Measurements from ENCODE around the gene HIBADH.
A peak's percentile ranks its signal among the peaks of the same experiment; 100 is the strongest.

The HIBADH gene

DNA sequence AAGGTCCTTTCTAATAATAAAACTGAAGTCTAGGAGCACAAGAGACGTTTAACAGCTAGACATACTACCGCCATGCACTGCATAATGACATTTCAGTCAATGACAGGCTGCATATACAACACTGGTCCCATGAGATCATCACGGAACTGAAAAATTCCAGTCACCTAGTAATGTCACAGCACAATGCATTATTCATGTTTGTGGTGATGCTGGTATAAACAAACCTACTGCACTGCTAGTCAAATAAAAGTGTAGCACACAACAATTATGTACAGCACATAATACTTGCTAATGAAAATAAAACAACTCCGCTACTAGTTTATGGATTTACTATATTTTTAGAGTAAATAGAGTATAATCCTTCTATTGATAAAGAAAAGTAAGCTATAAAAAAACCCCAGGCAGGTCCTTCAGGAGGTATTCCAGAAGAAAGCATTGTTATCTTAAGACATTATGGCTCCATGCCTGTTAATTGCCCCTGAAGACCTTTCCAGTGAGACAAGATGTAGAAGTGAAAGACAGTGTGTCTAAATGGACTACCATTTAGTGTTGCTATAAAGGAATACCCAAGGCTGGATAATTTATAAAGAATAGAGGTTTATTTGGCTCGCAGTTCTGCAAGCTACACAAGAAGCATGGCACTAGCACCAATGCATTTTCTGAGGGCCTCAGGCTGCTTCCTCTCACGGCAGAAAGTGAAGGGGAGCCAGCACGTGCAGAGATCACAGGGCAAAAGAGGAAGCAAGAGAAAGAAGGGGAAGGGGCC, 47.1 kb downstream of the HIBADH start:
- Histone ChIP-seq H3K4me1 (ENCODE audit: control insufficient read depth, insufficient read depth, low read length, unreplicated experiment) (no peaks in the 10 kb centered on the region), H3K4me3 (ENCODE audit: low read depth, low read length) (no peak overlapping the region), H3K36me3 (ENCODE audit: insufficient read depth, low read length) (peaks cover 21% of the 10 kb centered on the region), H3K27me3 (ENCODE audit: insufficient read depth, low read length) (no peaks in the 10 kb centered on the region), H2AFZ (ENCODE audit: low read length, unreplicated experiment) (no peak overlapping the region), H3K79me2 (ENCODE audit: control insufficient read depth, insufficient read depth, low read length, unreplicated experiment) (no peaks in the 10 kb centered on the region), H3K27ac (ENCODE audit: low read depth, low read length) (no peak overlapping the region)

DNA sequence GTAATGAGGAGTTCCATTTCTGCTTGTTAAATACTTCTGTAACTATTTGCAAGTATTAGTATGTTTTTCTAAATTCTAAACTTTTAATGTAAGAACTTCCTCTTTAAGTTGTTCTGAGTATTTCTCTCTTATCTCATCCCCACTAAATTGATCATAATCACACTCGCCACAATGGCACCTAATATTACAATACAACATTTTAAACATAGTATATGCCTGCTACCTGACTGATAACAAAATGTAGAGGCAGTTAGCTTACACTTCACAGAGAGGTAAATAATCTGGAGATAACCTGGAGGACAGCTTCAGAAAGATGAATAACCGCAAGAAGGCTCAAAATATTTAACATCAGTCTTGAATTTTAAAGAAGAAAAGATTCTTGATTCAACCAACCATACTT, 48.6 kb downstream of the HIBADH start:
- Histone ChIP-seq H3K36me3 (ENCODE audit: insufficient read depth, low read length) (peaks cover 9% of the 10 kb centered on the region; the same call in 1 of the 2 replicates), H3K27me3 (ENCODE audit: insufficient read depth, low read length) (no peaks in the 10 kb centered on the region), H3K4me3 (ENCODE audit: low read depth, low read length) (no peak overlapping the region), H3K27ac (ENCODE audit: low read depth, low read length) (no peak overlapping the region), H2AFZ (ENCODE audit: low read length, unreplicated experiment) (no peak overlapping the region), H3K4me1 (ENCODE audit: control insufficient read depth, insufficient read depth, low read length, unreplicated experiment) (peaks cover 3% of the 10 kb centered on the region), H3K79me2 (ENCODE audit: control insufficient read depth, insufficient read depth, low read length, unreplicated experiment) (no peaks in the 10 kb centered on the region)

DNA sequence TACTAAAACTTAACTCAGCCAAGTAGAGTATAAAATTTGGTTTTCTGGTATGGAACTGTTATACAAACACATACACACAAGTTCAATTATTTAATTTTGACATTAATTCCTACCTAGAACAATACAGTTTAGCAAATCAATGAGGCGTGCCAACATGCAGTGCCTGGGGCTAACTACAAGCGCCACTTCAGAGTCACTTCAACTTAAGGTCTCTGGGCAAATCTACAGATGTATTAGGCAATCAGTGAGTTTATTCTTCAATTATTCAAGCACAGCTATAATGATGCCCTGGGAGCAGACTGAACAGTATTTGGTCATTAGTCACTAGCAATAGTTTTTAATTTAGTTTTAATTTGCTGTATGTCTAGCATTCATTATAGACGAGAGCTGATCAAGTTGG, 51.6 kb downstream of the HIBADH start:
- no peaks in the 10 kb centered on the region for H3K36me3 ChIP-seq (ENCODE audit: insufficient read depth, low read length)
- no peak overlapping the region for H3K4me3 ChIP-seq (ENCODE audit: low read depth, low read length)
- H3K79me2 ChIP-seq (ENCODE audit: control insufficient read depth, insufficient read depth, low read length, unreplicated experiment) = no peaks in the 10 kb centered on the region
- H3K27me3 ChIP-seq (ENCODE audit: insufficient read depth, low read length) = no peaks in the 10 kb centered on the region
- no peak overlapping the region for H3K27ac ChIP-seq (ENCODE audit: low read depth, low read length)
- H2AFZ ChIP-seq (ENCODE audit: low read length, unreplicated experiment) = no peak overlapping the region
- H3K4me1 ChIP-seq (ENCODE audit: control insufficient read depth, insufficient read depth, low read length, unreplicated experiment) = peaks cover 28% of the 10 kb centered on the region

DNA sequence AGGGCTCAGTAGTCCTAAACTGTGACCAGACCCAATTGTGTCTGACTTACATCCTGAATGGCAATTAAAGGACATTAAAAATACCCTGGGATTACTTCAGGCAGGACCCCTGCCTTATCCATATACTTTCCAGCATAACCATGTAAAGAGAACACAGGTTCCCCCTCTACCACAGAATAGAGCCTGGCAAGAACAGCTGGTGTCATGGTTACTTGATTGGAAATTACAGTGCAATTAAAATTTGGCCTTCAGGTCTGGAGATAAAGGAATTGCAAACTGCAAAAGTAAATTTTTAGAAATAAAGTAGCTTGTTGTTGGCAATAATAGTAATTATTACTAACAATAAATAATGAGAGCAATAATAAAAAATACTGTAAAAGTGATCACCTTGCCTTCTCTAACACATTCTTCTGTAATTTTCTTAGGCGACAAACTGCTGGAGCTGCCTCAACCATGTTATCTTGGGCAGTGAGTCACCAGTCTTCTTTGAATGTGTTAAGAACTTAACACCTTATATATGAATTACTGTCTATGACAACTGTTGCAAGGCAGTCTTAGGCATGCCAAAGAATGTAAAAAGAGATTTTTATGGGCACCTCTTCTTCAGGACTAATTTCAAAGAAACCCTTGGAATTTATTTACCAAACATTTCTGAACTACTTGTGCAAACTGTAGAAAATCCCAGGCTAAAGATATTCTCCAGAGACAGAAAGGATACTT, 53.7 kb downstream of the HIBADH start:
- no peaks in the 10 kb centered on the region for H3K27me3 ChIP-seq (ENCODE audit: insufficient read depth, low read length)
- no peaks in the 10 kb centered on the region for H3K79me2 ChIP-seq (ENCODE audit: control insufficient read depth, insufficient read depth, low read length, unreplicated experiment)
- H3K36me3 ChIP-seq (ENCODE audit: insufficient read depth, low read length) = no peaks in the 10 kb centered on the region
- H3K4me3 ChIP-seq (ENCODE audit: low read depth, low read length) = no peak overlapping the region
- H3K27ac ChIP-seq (ENCODE audit: low read depth, low read length) = no peak overlapping the region
- H2AFZ ChIP-seq (ENCODE audit: low read length, unreplicated experiment) = no peak overlapping the region
- peaks cover 40% of the 10 kb centered on the region for H3K4me1 ChIP-seq (ENCODE audit: control insufficient read depth, insufficient read depth, low read length, unreplicated experiment)

DNA sequence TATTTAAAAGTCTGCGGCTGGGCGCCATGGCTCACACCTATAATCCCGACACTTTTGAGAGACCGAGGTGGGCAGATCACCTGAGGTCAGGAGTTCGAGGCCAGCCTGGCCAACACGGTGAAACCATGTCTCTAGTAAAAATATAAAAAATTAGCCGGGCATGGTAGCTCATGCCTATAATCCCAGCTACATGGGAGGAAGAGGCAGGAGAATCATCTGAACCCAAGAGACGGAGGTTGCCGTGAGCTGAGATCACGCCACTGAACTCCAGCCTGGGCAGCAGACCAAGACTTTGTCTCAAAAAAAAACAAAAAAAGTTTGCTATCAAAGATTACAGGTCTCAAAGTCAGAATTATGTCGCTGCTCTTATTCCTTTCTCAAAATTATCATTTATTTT, 55.5 kb downstream of the HIBADH start:
- H2AFZ ChIP-seq (ENCODE audit: low read length, unreplicated experiment) = no peak overlapping the region
- peak overlapping the region; percentile 64; the same call in 1 of the 2 replicates for H3K27ac ChIP-seq (ENCODE audit: low read depth, low read length)
- H3K79me2 ChIP-seq (ENCODE audit: control insufficient read depth, insufficient read depth, low read length, unreplicated experiment) = no peaks in the 10 kb centered on the region
- H3K36me3 ChIP-seq (ENCODE audit: insufficient read depth, low read length) = no peaks in the 10 kb centered on the region
- no peaks in the 10 kb centered on the region for H3K27me3 ChIP-seq (ENCODE audit: insufficient read depth, low read length)
- H3K4me1 ChIP-seq (ENCODE audit: control insufficient read depth, insufficient read depth, low read length, unreplicated experiment) = peaks cover 40% of the 10 kb centered on the region
- H3K4me3 ChIP-seq (ENCODE audit: low read depth, low read length) = no peak overlapping the region

DNA sequence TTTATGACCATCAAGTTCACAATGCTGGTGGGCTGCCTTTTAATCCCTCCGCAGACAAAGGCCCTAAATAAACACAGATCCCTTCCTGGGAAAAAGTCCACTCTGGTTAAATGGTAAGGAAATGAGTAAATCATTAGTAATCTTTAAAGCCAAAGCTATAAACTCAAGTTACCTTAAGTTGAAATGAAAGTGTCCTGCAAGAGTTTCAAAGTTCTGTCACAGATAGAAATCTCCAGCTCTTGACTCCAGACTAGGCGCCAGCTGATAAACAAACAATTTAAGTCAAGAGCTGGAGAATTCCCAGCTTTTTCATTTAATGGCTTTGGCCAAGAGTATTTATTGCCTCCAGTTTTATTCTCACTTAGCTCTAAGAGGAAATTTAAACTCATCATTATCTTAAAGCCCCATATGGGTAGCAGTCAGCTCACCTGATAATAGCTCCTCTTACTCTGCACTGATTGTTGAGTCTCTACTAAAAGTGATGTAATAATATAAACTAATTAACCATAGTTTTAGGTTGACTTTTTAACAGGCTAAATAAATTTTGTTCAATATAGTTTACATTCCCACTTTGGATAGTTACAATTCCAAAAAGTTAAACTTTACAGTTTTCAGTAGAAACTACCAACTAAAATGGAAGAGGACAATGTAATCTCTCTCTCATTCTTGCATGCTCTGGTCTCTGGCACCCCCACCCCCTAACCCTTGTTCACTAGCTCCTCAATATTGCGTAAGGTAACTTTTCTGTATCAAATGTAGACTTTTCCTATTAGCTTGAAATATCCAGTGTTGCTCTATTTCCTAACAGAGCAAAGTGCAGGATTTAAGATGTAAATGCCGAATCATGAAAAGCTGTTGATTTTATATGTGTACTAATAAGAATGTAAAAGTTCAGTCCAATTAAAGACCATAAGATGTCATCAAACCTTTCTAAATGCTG, 56.1 kb downstream of the HIBADH start:
- Histone ChIP-seq H3K4me1 (ENCODE audit: control insufficient read depth, insufficient read depth, low read length, unreplicated experiment) (peaks cover 40% of the 10 kb centered on the region), H3K36me3 (ENCODE audit: insufficient read depth, low read length) (no peaks in the 10 kb centered on the region), H3K4me3 (ENCODE audit: low read depth, low read length) (peak overlapping the region; percentile 60)

DNA sequence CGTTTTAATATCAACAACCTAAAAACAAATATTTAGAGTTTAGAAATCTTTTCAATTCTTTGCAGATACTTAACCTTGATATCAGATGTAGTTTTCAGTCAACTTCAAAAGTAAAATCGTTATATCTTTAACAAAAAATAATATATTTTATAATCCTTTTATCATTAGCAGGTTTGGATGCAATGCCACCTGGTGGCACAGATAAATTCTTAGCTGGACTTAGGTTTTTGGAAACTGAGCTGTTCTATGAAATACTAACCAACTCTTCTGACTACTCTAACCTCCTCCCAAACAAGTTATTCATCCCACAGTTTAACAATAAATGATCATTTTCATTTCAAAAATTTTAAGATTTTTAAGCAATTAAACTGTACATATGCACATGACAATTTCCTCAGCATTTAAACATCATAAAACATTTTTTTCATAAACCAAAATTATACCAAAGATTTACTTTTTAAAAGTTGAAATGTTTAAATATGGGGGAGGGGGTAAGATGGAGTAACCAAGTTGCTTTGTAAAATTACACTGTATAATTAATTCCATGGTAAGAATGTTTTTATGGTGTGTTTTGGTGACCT, 56.9 kb downstream of the HIBADH start:
- Histone ChIP-seq H2AFZ (ENCODE audit: low read length, unreplicated experiment) (peak overlapping the region; percentile 53), H3K27me3 (ENCODE audit: insufficient read depth, low read length) (no peaks in the 10 kb centered on the region), H3K79me2 (ENCODE audit: control insufficient read depth, insufficient read depth, low read length, unreplicated experiment) (no peaks in the 10 kb centered on the region), H3K4me3 (ENCODE audit: low read depth, low read length) (peak overlapping the region; percentile 60), H3K27ac (ENCODE audit: low read depth, low read length) (peak overlapping the region; percentile 64), H3K4me1 (ENCODE audit: control insufficient read depth, insufficient read depth, low read length, unreplicated experiment) (peaks cover 40% of the 10 kb centered on the region), H3K36me3 (ENCODE audit: insufficient read depth, low read length) (no peaks in the 10 kb centered on the region)

More for the DNA sequence above, 56.1 kb downstream of the HIBADH start:
- Histone ChIP-seq H3K27me3 (ENCODE audit: insufficient read depth, low read length) (no peaks in the 10 kb centered on the region), H3K79me2 (ENCODE audit: control insufficient read depth, insufficient read depth, low read length, unreplicated experiment) (no peaks in the 10 kb centered on the region), H2AFZ (ENCODE audit: low read length, unreplicated experiment) (peak overlapping the region; percentile 53), H3K27ac (ENCODE audit: low read depth, low read length) (peak overlapping the region; percentile 64)

DNA sequence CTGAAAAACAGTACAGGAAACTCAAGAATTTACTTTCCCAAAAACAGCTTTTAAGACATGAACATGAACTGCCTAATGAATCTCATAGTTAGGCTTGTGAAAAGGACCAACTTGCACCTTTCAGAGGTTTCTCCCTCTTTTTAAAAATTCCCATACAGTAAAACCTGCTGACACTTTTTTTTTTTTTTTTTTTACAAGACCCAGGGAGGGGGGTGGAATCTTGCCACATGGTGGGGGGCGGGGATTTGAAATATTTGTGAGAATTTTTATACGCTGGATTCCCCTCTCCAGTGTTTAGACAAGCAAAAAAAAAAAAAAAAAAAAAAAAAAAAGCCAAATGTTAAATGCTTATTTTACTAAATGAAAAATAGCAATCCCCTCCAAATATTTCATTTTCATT, 57.4 kb downstream of the HIBADH start:
- H3K36me3 ChIP-seq (ENCODE audit: insufficient read depth, low read length) = no peaks in the 10 kb centered on the region
- no peak overlapping the region for H3K27ac ChIP-seq (ENCODE audit: low read depth, low read length)
- H3K79me2 ChIP-seq (ENCODE audit: control insufficient read depth, insufficient read depth, low read length, unreplicated experiment) = no peaks in the 10 kb centered on the region
- H3K27me3 ChIP-seq (ENCODE audit: insufficient read depth, low read length) = no peaks in the 10 kb centered on the region
- no peak overlapping the region for H2AFZ ChIP-seq (ENCODE audit: low read length, unreplicated experiment)
- H3K4me3 ChIP-seq (ENCODE audit: low read depth, low read length) = peak overlapping the region; percentile 60
- H3K4me1 ChIP-seq (ENCODE audit: control insufficient read depth, insufficient read depth, low read length, unreplicated experiment) = peaks cover 42% of the 10 kb centered on the region

DNA sequence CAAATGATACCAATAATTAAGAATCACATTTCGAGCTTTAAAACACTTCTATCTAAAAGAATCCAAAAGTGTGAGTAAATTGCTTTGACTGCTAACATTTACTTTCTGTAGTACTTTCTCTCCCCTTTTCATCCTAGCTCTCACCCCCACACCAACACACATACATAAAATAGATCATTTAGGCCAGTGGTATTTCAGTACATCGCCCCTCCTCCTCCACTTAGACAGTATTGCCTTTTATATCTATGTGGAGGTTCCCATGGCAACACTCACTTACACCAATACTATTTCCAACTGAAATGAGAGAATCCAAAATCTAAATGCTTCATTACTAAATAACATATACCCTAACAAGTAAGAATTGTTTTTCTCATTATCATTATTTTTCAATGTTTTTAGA, 58.9 kb downstream of the HIBADH start:
- Histone ChIP-seq H3K4me3 (ENCODE audit: low read depth, low read length) (no peak overlapping the region), H3K36me3 (ENCODE audit: insufficient read depth, low read length) (no peaks in the 10 kb centered on the region), H2AFZ (ENCODE audit: low read length, unreplicated experiment) (no peak overlapping the region), H3K79me2 (ENCODE audit: control insufficient read depth, insufficient read depth, low read length, unreplicated experiment) (no peaks in the 10 kb centered on the region), H3K27ac (ENCODE audit: low read depth, low read length) (no peak overlapping the region), H3K4me1 (ENCODE audit: control insufficient read depth, insufficient read depth, low read length, unreplicated experiment) (peaks cover 40% of the 10 kb centered on the region), H3K27me3 (ENCODE audit: insufficient read depth, low read length) (no peaks in the 10 kb centered on the region)

DNA sequence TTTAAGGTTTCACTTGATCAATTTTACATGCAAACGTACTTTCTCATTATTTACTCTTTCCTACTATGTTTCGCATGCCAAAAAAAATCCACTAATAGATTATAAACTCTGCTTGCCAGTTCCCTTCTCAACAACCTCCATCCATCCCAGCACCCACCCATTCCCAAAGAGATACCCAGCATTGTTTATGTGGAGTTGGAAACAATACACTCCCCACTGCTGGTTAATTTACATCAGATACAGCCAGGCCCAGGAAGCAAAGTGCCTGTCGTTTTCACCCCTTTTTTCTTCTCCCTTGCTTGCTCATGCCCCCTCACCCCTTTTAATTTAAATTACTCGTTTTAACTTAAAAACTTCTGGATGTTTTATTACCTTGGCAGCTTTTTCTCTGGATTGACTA, 59.9 kb downstream of the HIBADH start:
- Histone ChIP-seq H3K27me3 (ENCODE audit: insufficient read depth, low read length) (no peaks in the 10 kb centered on the region), H3K27ac (ENCODE audit: low read depth, low read length) (no peak overlapping the region), H3K4me3 (ENCODE audit: low read depth, low read length) (peak overlapping the region; percentile 9; the same call in 1 of the 2 replicates)

More for the DNA sequence above, 59.9 kb downstream of the HIBADH start:
- Histone ChIP-seq H2AFZ (ENCODE audit: low read length, unreplicated experiment) (no peak overlapping the region), H3K4me1 (ENCODE audit: control insufficient read depth, insufficient read depth, low read length, unreplicated experiment) (peaks cover 31% of the 10 kb centered on the region), H3K79me2 (ENCODE audit: control insufficient read depth, insufficient read depth, low read length, unreplicated experiment) (no peaks in the 10 kb centered on the region), H3K36me3 (ENCODE audit: insufficient read depth, low read length) (no peaks in the 10 kb centered on the region)
